ENCODE results near the gene EIPR1. TPM values are rescaled to one million over a fixed set of nuclear protein-coding genes. Genes with fewer than 3 reads are reported as not detected.

The EIPR1 gene
- total and polyA plus RNA-seq, 2 of the 13 experiments (the other 11 are each of a cell fraction or from before 2014, with no cell fraction given), result 70.0 to 96.3 TPM

- TF ChIP-seq, protein P1, sequence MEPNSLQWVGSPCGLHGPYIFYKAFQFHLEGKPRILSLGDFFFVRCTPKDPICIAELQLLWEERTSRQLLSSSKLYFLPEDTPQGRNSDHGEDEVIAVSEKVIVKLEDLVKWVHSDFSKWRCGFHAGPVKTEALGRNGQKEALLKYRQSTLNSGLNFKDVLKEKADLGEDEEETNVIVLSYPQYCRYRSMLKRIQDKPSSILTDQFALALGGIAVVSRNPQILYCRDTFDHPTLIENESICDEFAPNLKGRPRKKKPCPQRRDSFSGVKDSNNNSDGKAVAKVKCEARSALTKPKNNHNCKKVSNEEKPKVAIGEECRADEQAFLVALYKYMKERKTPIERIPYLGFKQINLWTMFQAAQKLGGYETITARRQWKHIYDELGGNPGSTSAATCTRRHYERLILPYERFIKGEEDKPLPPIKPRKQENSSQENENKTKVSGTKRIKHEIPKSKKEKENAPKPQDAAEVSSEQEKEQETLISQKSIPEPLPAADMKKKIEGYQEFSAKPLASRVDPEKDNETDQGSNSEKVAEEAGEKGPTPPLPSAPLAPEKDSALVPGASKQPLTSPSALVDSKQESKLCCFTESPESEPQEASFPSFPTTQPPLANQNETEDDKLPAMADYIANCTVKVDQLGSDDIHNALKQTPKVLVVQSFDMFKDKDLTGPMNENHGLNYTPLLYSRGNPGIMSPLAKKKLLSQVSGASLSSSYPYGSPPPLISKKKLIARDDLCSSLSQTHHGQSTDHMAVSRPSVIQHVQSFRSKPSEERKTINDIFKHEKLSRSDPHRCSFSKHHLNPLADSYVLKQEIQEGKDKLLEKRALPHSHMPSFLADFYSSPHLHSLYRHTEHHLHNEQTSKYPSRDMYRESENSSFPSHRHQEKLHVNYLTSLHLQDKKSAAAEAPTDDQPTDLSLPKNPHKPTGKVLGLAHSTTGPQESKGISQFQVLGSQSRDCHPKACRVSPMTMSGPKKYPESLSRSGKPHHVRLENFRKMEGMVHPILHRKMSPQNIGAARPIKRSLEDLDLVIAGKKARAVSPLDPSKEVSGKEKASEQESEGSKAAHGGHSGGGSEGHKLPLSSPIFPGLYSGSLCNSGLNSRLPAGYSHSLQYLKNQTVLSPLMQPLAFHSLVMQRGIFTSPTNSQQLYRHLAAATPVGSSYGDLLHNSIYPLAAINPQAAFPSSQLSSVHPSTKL (CRISPR knock-in tag; IDR thresholded peaks at IDR 0.05), result peak; percentile 51
- TF ChIP-seq, protein P2, sequence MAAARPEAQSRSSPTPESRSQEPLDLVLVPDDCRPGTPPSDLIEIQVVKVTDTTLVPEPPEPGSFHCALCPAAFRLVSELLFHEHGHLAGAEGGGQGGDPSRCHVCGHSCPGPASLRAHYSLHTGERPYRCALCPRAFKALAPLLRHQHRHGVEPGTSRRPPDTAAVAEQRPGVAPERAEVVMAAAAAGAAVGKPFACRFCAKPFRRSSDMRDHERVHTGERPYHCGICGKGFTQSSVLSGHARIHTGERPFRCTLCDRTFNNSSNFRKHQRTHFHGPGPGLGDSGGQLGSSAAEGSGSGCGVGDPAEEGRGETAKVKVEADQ (CRISPR knock-in tag; IDR thresholded peaks at IDR 0.05; ENCODE audit: borderline replicate concordance), result peak; percentile 96
- peak; percentile 96 for TF ChIP-seq TBX3 (IDR thresholded peaks at IDR 0.05; ENCODE audit: borderline replicate concordance)
- TF ChIP-seq TOE1 (CRISPR knock-in tag; IDR thresholded peaks at IDR 0.05), result peak; percentile 96; the same call in 1 of the 2 replicates
- peak; percentile 72; the same call in 1 of the 2 replicates for TF ChIP-seq ZSCAN22 (CRISPR knock-in tag; IDR thresholded peaks at IDR 0.05)
- peak; percentile 54; the same call in 1 of the 2 replicates for TF ChIP-seq KDM3A (CRISPR knock-in tag; IDR thresholded peaks at IDR 0.05; ENCODE audit: low read depth)
- TF ChIP-seq ATF7 (IDR thresholded peaks at IDR 0.05), result no peak
- peak; percentile 90 for TF ChIP-seq ATF7 (CRISPR knock-in tag; IDR thresholded peaks at IDR 0.05)
- TF ChIP-seq MXD1 (CRISPR knock-in tag; IDR thresholded peaks at IDR 0.05), result peak; percentile 98
- 0 out of 2 replicates have a peak, but pooled peaks have one; percentile 13 for TF ChIP-seq ONECUT2 (CRISPR knock-in tag; IDR thresholded peaks at IDR 0.05)
- TF ChIP-seq ZNF430 (CRISPR knock-in tag; IDR thresholded peaks at IDR 0.05), result peak; percentile 83; the same call in 1 of the 2 replicates
- TF ChIP-seq ZNF251 (CRISPR knock-in tag; IDR thresholded peaks at IDR 0.05), result peak; percentile 94
- TF ChIP-seq, protein P3, sequence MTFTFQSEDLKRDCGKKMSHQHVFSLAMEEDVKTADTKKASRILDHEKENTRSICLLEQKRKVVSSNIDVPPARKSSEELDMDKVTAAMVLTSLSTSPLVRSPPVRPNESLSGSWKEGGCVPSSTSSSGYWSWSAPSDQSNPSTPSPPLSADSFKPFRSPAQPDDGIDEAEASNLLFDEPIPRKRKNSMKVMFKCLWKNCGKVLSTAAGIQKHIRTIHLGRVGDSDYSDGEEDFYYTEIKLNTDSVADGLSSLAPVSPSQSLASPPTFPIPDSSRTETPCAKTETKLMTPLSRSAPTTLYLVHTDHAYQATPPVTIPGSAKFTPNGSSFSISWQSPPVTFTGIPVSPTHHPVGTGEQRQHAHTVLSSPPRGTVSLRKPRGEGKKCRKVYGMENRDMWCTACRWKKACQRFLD (CRISPR knock-in tag; IDR thresholded peaks at IDR 0.05; ENCODE audit: borderline replicate concordance), result peak; percentile 98
- peak; percentile 49 for TF ChIP-seq HNRNPH1 (optimal IDR thresholded peaks at IDR 0.05; ENCODE audit: low read depth, low read length)
- peak; percentile 87 for TF ChIP-seq ZNF329 (CRISPR knock-in tag; IDR thresholded peaks at IDR 0.05; ENCODE audit: low read depth)
- TF ChIP-seq DR1 (CRISPR knock-in tag; IDR thresholded peaks at IDR 0.05), result peak; percentile 90
- TF ChIP-seq, protein P4, sequence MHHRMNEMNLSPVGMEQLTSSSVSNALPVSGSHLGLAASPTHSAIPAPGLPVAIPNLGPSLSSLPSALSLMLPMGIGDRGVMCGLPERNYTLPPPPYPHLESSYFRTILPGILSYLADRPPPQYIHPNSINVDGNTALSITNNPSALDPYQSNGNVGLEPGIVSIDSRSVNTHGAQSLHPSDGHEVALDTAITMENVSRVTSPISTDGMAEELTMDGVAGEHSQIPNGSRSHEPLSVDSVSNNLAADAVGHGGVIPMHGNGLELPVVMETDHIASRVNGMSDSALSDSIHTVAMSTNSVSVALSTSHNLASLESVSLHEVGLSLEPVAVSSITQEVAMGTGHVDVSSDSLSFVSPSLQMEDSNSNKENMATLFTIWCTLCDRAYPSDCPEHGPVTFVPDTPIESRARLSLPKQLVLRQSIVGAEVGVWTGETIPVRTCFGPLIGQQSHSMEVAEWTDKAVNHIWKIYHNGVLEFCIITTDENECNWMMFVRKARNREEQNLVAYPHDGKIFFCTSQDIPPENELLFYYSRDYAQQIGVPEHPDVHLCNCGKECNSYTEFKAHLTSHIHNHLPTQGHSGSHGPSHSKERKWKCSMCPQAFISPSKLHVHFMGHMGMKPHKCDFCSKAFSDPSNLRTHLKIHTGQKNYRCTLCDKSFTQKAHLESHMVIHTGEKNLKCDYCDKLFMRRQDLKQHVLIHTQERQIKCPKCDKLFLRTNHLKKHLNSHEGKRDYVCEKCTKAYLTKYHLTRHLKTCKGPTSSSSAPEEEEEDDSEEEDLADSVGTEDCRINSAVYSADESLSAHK (CRISPR knock-in tag; IDR thresholded peaks at IDR 0.05; ENCODE audit: borderline replicate concordance), result 0 out of 2 replicates have a peak, but pooled peaks have one; percentile 79
- no peak for TF ChIP-seq RORA (CRISPR knock-in tag; IDR thresholded peaks at IDR 0.05)
- peak; percentile 87 for TF ChIP-seq HOXA3 (CRISPR knock-in tag; IDR thresholded peaks at IDR 0.05)
- TF ChIP-seq XBP1 (CRISPR knock-in tag; IDR thresholded peaks at IDR 0.05), result peak; percentile 69
These were observed 2.3 kb upstream of the EIPR1 start, which contains the start of gene TRAPPC12 (continued) for GRCh38 chr2:3379647-3380534.

Measured in HepG2 (cell line).